GM21619 (cell line): ENCODE measurements around the gene DNAJC4.

Experiments used
- ATAC-seq: cut with Tn5 transposase; IDR thresholded peaks from one replicate; pipeline ENCODE4 v1.9.1; 2021; ENCODE audit not compliant: unreplicated experiment

Gene DNAJC4

GRCh38 chr11:64269540-64270220 lies 39.3 kb downstream of the DNAJC4 start:
- ATAC-seq = peak; percentile 60

GRCh38 chr11:64275031-64275800 lies 44.9 kb downstream of the DNAJC4 start:
- ATAC-seq = no peak

- no peak for ATAC-seq
These were observed 45.5 kb downstream of the DNAJC4 start for GRCh38 chr11:64275841-64276240.

- no peak for ATAC-seq
These were observed 46.5 kb downstream of the DNAJC4 start for GRCh38 chr11:64276653-64277431.

- ATAC-seq = no peak
These were observed 48.3 kb downstream of the DNAJC4 start for GRCh38 chr11:64278576-64279190.

- no peak for ATAC-seq
These were observed 51.8 kb downstream of the DNAJC4 start for GRCh38 chr11:64281957-64282770.

- ATAC-seq = no peak
These were observed 52.7 kb downstream of the DNAJC4 start for GRCh38 chr11:64283092-64283491.
